Neural progenitor cell (in vitro differentiated cells): ENCODE data around the gene KRT76. TPM values are rescaled to one million over a fixed set of nuclear protein-coding genes. Genes with fewer than 3 reads are reported as not detected.

Source experiments
- DNase-seq: peaks from one replicate; pipeline ENCODE4 v3.0.0-alpha.2; 2016; ENCODE audit warnings: low spot score
- H2AFZ ChIP-seq: fragments of 200-600 bp; sonication (generic); replicated peaks from 2 replicates; pipeline ENCODE4 v1.6.1; 2016; ENCODE audit warnings: antibody characterized with exemption
- H3F3A ChIP-seq: fragments of 200-600 bp; sonication (generic); 2 replicates; pipeline ENCODE4 v1.6.1; 2016; ENCODE audit warnings: antibody characterized with exemption, low read depth
- H3K27ac ChIP-seq: fragments of 200-600 bp; sonication (generic); 2 replicates; pipeline ENCODE4 v1.5.1; 2016; ENCODE audit warnings: mild to moderate bottlenecking
- H3K27me3 ChIP-seq: fragments of 200-600 bp; sonication (generic); 2 replicates; pipeline ENCODE4 v1.6.1; 2016; ENCODE audit warnings: mild to moderate bottlenecking, moderate library complexity
- H3K36me3 ChIP-seq: fragments of 200-600 bp; sonication (generic); 2 replicates; pipeline ENCODE4 v1.5.1; 2016
- H3K4me1 ChIP-seq: fragments of 200-600 bp; sonication (generic); 2 replicates; pipeline ENCODE4 v1.6.1; 2016; ENCODE audit warnings: mixed run types
- H3K4me2 ChIP-seq: fragments of 200-600 bp; sonication (generic); 2 replicates; pipeline ENCODE4 v1.6.1; 2016
- H3K4me3 ChIP-seq: fragments of 200-600 bp; sonication (generic); 2 replicates; pipeline ENCODE4 v1.5.1; 2016
- H3K79me2 ChIP-seq: fragments of 200-600 bp; sonication (generic); 2 replicates; pipeline ENCODE4 v1.6.1; 2016; ENCODE audit warnings: low read depth
- H3K9ac ChIP-seq: fragments of 200-600 bp; sonication (generic); 2 replicates; pipeline ENCODE4 v1.6.1; 2016
- H3K9me3 ChIP-seq: fragments of 200-600 bp; sonication (generic); 2 replicates; pipeline ENCODE4 v1.5.1; 2016; ENCODE audit warnings: low read depth
- H4K20me1 ChIP-seq: fragments of 200-600 bp; sonication (generic); 2 replicates; pipeline ENCODE4 v1.6.1; 2016; ENCODE audit warnings: low read depth
- H3K27ac Mint-ChIP-seq: 3 replicates; pipeline ENCODE4 v1.8.0; 2021; ENCODE audit warnings: mixed read lengths
- H3K27me3 Mint-ChIP-seq: 2 replicates; pipeline ENCODE4 v1.8.0; 2022; ENCODE audit warnings: low read depth, mild to moderate bottlenecking, inconsistent platforms, moderate library complexity, mixed read lengths; ENCODE audit not compliant: insufficient read depth
- H3K36me3 Mint-ChIP-seq: 3 replicates; pipeline ENCODE4 v1.8.0; 2021; ENCODE audit warnings: mixed read lengths
- H3K4me1 Mint-ChIP-seq: 3 replicates; pipeline ENCODE4 v1.8.0; 2021; ENCODE audit warnings: mixed read lengths
- H3K4me3 Mint-ChIP-seq: 3 replicates; pipeline ENCODE4 v1.8.0; 2021; ENCODE audit warnings: mild to moderate bottlenecking, moderate library complexity, mixed read lengths
- H3K9me3 Mint-ChIP-seq: 3 replicates; pipeline ENCODE4 v1.8.0; 2020; ENCODE audit warnings: mixed read lengths
- EZH2 ChIP-seq: fragments of 200-600 bp; sonication (generic); IDR thresholded peaks from 2 replicates; pipeline ENCODE4 v1.6.1; 2017; ENCODE audit warnings: antibody characterized with exemption, mild to moderate bottlenecking, moderate library complexity
- EZH2phosphoT487 ChIP-seq: fragments of 200-600 bp; sonication (generic); IDR thresholded peaks from 2 replicates; pipeline ENCODE4 v1.6.1; 2017; ENCODE audit warnings: antibody characterized with exemption
- total RNA-seq: library from RNA; depleted of rRNA; stranded (reverse); fragments of >200 nt; gene quantifications from 2 replicates; pipeline ENCODE4 v1.2.3, GENCODE V29; 2015; ENCODE audit warnings: low replicate concordance
- TF ChIP-seq, protein P1 (sequence below): fragments of 200-600 bp; sonication (generic); IDR thresholded peaks from 2 replicates; pipeline ENCODE4 v1.5.1; 2017; ENCODE audit warnings: antibody characterized with exemption, mild to moderate bottlenecking

Gene KRT76
- total RNA-seq, 1 donor from 2014 or later, result not detected

DNA sequence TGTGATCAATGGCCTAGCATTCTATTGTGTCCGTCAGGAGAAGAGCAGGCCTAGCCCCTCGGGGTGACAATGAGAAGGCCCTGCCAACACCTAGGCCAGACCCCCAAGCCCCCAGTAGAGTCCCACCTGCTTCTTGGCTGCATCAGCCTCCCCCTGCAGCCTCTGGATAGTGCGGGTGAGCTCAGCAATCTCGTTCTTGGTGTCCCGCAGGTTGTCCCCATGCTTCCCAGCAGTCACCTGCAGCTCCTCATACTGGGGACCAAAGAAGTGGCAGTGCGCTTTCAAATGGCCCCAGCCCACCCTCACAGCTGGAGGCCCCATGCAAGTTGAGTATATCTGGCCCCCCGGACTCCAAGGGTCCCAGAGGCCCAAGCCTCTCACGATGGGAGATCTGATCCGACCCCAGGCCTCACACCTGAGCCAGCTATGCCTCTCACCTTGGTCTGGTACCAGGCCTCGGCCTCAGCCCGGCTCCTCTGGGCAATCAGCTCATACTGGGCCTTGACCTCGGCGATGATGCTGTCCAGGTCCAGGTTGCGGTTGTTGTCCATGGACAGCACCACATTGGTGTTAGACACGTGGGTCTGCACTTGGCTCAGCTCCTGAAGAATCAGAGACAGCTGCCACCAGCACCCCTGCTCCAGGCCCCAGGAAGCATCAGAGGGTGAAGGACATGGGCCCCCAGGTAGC, 46.8 kb upstream of the KRT76 start:
- no peak overlapping the region for H3K4me3 ChIP-seq
- Mint-ChIP-seq H3K4me1 (peaks cover 16% of the 10 kb centered on the region), H3K27me3 (peaks cover 14% of the 10 kb centered on the region), H3K36me3 (no peaks in the 10 kb centered on the region), H3K9me3 (no peaks in the 10 kb centered on the region), H3K4me3 (no peak overlapping the region), H3K27ac (no peak overlapping the region)
- no peak overlapping the region for H3K4me2 ChIP-seq
- DNase-seq, result no peak
- H3K9me3 ChIP-seq, result no peaks in the 10 kb centered on the region
- H3K79me2 ChIP-seq, result no peaks in the 10 kb centered on the region
- H3K36me3 ChIP-seq, result no peaks in the 10 kb centered on the region
- no peaks in the 10 kb centered on the region for H4K20me1 ChIP-seq
- H3K27ac ChIP-seq, result no peak overlapping the region
- H2AFZ ChIP-seq, result no peak overlapping the region
- TF ChIP-seq EZH2phosphoT487, result no peak
- TF ChIP-seq EZH2, result no peak
- TF ChIP-seq, protein P1, sequence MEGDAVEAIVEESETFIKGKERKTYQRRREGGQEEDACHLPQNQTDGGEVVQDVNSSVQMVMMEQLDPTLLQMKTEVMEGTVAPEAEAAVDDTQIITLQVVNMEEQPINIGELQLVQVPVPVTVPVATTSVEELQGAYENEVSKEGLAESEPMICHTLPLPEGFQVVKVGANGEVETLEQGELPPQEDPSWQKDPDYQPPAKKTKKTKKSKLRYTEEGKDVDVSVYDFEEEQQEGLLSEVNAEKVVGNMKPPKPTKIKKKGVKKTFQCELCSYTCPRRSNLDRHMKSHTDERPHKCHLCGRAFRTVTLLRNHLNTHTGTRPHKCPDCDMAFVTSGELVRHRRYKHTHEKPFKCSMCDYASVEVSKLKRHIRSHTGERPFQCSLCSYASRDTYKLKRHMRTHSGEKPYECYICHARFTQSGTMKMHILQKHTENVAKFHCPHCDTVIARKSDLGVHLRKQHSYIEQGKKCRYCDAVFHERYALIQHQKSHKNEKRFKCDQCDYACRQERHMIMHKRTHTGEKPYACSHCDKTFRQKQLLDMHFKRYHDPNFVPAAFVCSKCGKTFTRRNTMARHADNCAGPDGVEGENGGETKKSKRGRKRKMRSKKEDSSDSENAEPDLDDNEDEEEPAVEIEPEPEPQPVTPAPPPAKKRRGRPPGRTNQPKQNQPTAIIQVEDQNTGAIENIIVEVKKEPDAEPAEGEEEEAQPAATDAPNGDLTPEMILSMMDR, result no peak
- no peaks in the 10 kb centered on the region for H3K27me3 ChIP-seq
- H3K4me1 ChIP-seq, result peaks cover 24% of the 10 kb centered on the region
- H3K9ac ChIP-seq, result no peak overlapping the region
- H3F3A ChIP-seq, result peaks cover 1% of the 10 kb centered on the region

DNA sequence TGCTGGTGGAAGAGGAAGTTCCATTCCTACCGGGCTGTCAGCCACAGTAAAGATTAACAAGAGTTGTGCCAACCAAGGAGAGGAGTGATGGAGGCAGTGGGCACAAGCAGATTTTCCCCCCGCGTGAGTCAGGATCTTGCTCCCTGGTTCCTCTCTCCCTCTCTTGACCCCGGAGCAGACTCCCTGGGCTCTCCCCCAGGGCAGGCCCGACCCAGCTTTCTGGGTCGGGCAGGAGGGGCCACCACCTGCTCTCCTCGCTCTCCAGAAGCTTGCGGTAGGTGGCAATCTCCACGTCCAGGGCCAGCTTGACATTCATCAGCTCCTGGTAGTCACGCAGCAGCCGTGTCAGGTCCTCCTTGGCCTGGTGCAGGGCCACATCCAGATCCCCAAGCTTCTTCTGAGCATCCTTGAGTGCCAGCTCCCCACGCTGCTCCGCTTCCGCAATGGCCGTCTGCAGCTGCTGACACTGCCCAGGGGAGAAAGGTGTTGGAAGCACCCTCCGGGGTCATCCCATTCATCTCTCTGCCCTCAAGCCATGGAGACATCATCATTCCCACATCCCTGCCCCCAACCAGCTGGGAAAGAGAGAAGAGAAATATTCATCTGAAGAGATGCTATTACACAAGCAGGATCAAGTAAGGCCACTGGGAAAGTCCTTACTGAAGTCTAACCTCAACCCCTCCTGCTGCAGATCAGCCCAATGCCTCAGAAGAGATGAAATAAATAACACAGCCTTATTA, 45.8 kb upstream of the KRT76 start:
- no peaks in the 10 kb centered on the region for H3K36me3 ChIP-seq
- peaks cover 14% of the 10 kb centered on the region for H3K27me3 Mint-ChIP-seq
- H3F3A ChIP-seq, result peaks cover 11% of the 10 kb centered on the region
- no peak overlapping the region for H3K27ac ChIP-seq
- no peaks in the 10 kb centered on the region for H3K79me2 ChIP-seq
- TF ChIP-seq EZH2phosphoT487 (no peak), EZH2 (no peak)
- TF ChIP-seq, protein P1, result no peak
- no peak overlapping the region for H3K27ac Mint-ChIP-seq
- H3K36me3 Mint-ChIP-seq, result no peaks in the 10 kb centered on the region
- peaks cover 33% of the 10 kb centered on the region for H3K4me1 ChIP-seq
- no peaks in the 10 kb centered on the region for H3K9me3 Mint-ChIP-seq
- no peak overlapping the region for H3K4me2 ChIP-seq
- DNase-seq, result no peak
- H3K4me3 Mint-ChIP-seq, result no peak overlapping the region
- no peak overlapping the region for H3K4me3 ChIP-seq
- H3K27me3 ChIP-seq, result no peaks in the 10 kb centered on the region
- no peak overlapping the region for H3K9ac ChIP-seq
- H3K9me3 ChIP-seq, result no peaks in the 10 kb centered on the region
- H2AFZ ChIP-seq, result no peak overlapping the region
- H3K4me1 Mint-ChIP-seq, result peaks cover 25% of the 10 kb centered on the region
- H4K20me1 ChIP-seq, result no peaks in the 10 kb centered on the region

DNA sequence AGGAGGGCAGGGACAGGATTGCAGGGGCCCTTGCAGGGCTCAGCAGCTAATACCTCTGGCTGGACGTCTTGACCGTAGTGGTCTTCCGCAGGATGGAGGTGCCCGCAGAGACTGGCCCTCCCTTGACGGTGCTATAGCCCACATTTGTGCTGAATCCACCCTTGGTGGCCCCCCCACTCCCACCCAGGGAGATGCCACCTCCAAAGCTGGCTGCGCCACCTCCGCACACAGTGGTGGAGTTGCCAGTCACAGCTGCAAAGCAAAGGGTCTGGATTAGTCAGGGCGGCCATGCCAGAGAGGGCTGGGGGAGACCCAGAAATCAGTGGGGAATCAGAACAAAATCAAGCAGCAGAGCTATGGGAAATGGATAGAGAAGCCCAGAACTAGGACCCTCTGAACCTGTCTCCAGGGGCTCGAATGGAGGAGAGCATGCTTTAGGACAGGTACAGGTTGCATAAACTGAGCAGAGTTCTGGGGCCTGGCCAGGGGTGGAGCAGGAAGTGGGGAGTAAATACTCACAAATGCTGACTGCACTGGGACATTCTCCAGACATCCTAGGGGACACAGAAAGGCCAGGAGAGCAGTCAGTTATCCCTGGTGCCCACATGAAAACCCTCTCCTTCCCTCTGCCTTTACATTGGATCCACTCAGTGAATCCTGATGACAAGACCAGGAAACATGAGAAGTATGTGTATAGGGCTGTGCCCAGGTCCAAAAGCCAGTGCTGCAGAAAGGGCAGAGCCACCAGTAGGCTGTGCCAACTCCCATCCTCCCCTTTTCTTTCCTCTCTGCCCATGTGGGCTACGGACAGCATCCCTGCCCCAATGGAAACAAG, 44.9 kb upstream of the KRT76 start:
- peaks cover 25% of the 10 kb centered on the region for H3K4me1 Mint-ChIP-seq
- H3K79me2 ChIP-seq, result no peaks in the 10 kb centered on the region
- H3K4me2 ChIP-seq, result no peak overlapping the region
- no peaks in the 10 kb centered on the region for H4K20me1 ChIP-seq
- no peak for DNase-seq
- no peaks in the 10 kb centered on the region for H3K36me3 Mint-ChIP-seq
- H3K36me3 ChIP-seq, result no peaks in the 10 kb centered on the region
- peaks cover 14% of the 10 kb centered on the region for H3K27me3 Mint-ChIP-seq
- H3K9me3 Mint-ChIP-seq, result no peaks in the 10 kb centered on the region
- TF ChIP-seq EZH2 (no peak), EZH2phosphoT487 (no peak)
- TF ChIP-seq, protein P1, result no peak
- H3K4me1 ChIP-seq, result peaks cover 40% of the 10 kb centered on the region
- H3K27me3 ChIP-seq, result no peaks in the 10 kb centered on the region
- no peak overlapping the region for H3K9ac ChIP-seq
- H3K9me3 ChIP-seq, result no peaks in the 10 kb centered on the region
- H3K27ac ChIP-seq, result no peak overlapping the region
- H3K4me3 ChIP-seq, result no peak overlapping the region
- H3F3A ChIP-seq, result peaks cover 12% of the 10 kb centered on the region
- H3K4me3 Mint-ChIP-seq, result no peak overlapping the region
- no peak overlapping the region for H3K27ac Mint-ChIP-seq
- no peak overlapping the region for H2AFZ ChIP-seq
